Epithelial cell of alveolus of lung (primary cell): ENCODE measurements around the gene RBM17. TPM values are rescaled to one million over a fixed set of nuclear protein-coding genes. Genes with fewer than 3 reads are reported as not detected.

Source experiments
- total RNA-seq: library from RNA; depleted of rRNA; stranded (reverse); fragments of >200 nt; gene quantifications from 2 replicates; pipeline ENCODE4 v1.2.1, GENCODE V29; 2015

Gene RBM17
- 27.3 and 34.8 TPM in 2 replicates for total RNA-seq

GRCh38 chr10:6088721-6089333 lies at the start of gene RBM17:
TSS of gene RBM17 (plus strand) at chr10:6089034. CDS start at chr10:6097066, 8,032 bp downstream.

GRCh38 chr10:6062101-6062771 lies 26.6 kb upstream of the RBM17 start, which contains the start of gene IL2RA:
TSS of gene IL2RA (minus strand) at chr10:6062367. CDS start at chr10:6062151, 216 bp downstream.

Other genes starting within 250 kb of the RBM17 start
- 4.2 and 4.5 TPM in 2 replicates for gene ANKRD16, start 199.1 kb upstream of the RBM17 start, total RNA-seq
- 58.1 and 58.7 TPM in 2 replicates for gene FBH1, start 198.8 kb upstream of the RBM17 start, total RNA-seq
- 9.4 and 18.6 TPM in 2 replicates for gene IL15RA, start 111.5 kb upstream of the RBM17 start, total RNA-seq
- gene IL2RA, start 26.7 kb upstream of the RBM17 start, total RNA-seq = not detected in 2 replicates
- gene PFKFB3, start 113.9 kb downstream of the RBM17 start, total RNA-seq = 22.9 and 35.9 TPM in 2 replicates